K562 (cell line): ENCODE measurements around the gene DUS1L. TPM values are rescaled to one million over a fixed set of nuclear protein-coding genes. Genes with fewer than 3 reads are reported as not detected.

Experiments
- CEBPB ChIP-seq: fragments of 450-650 bp; IDR thresholded peaks from 2 replicates; pipeline ENCODE4 v1.6.1; 2016; ENCODE audit warnings: missing genetic modification characterization, missing compliant biosample characterization
- CHD1 ChIP-seq: fragments of 200-600 bp; sonication (generic); IDR thresholded peaks from one replicate; pipeline ENCODE4 v1.6.1; 2012; ENCODE audit warnings: mild to moderate bottlenecking, moderate library complexity, low read length, inconsistent platforms
- HDAC6 ChIP-seq: IDR thresholded peaks from 2 replicates; pipeline ENCODE4 v1.6.1; 2012; ENCODE audit warnings: low read depth, mild to moderate bottlenecking, control low read depth, inconsistent platforms, low read length, moderate library complexity
- HMG20A ChIP-seq: fragments of 450-650 bp; formaldehyde crosslinking; conservative IDR thresholded peaks from 2 replicates; pipeline ENCODE4 v1.4.0; 2020; ENCODE audit warnings: mild to moderate bottlenecking, mixed read lengths
- NFYB ChIP-seq: IDR thresholded peaks from 2 replicates; pipeline ENCODE4 v1.6.1; 2011; ENCODE audit warnings: mild to moderate bottlenecking, moderate library complexity; ENCODE audit not compliant: insufficient read length; ENCODE audit errors: extremely low read depth
- NR2C2 ChIP-seq, 2 experiments: fragments of 200-800 bp in 1 of 2; sonication (Bioruptor generic) in 1 of 2; sonication (generic) in 1 of 2; formaldehyde crosslinking in 1 of 2; IDR thresholded peaks; 2 replicates each; pipeline versions ENCODE4 v1.6.1 to v1.8.0; 2016 to 2022; ENCODE audit warnings: mild to moderate bottlenecking in 1 of 2, missing compliant biosample characterization in 1 of 2, missing genetic modification characterization in 1 of 2, missing genetic modification reagents in 1 of 2
- RBBP5 ChIP-seq: fragments of 200-600 bp; sonication (generic); IDR thresholded peaks from 2 replicates; pipeline ENCODE4 v1.6.1; 2012; ENCODE audit warnings: borderline replicate concordance, mild to moderate bottlenecking, low read length, control low read depth, inconsistent platforms; ENCODE audit not compliant: insufficient read depth, poor library complexity, severe bottlenecking
- SRSF9 ChIP-seq: fragments of 200-400 bp; formaldehyde crosslinking; IDR thresholded peaks from 2 replicates; pipeline ENCODE4 v1.6.1; 2017; ENCODE audit warnings: low read depth, low read length, borderline replicate concordance
- TGIF2 ChIP-seq: sonication (generic); formaldehyde crosslinking; IDR thresholded peaks from 2 replicates; pipeline ENCODE4 v1.8.1; 2022; ENCODE audit warnings: mild to moderate bottlenecking, missing genetic modification reagents, moderate library complexity
- TSHZ1 ChIP-seq: fragments of 250-450 bp; sonication (Bioruptor Pico); IDR thresholded peaks from 2 replicates; pipeline ENCODE4 v1.4.0; 2020; ENCODE audit warnings: mild to moderate bottlenecking, moderate library complexity
- ZNF12 ChIP-seq: sonication (generic); formaldehyde crosslinking; IDR thresholded peaks from 2 replicates; pipeline ENCODE4 v1.4.0; 2020; ENCODE audit warnings: mild to moderate bottlenecking, missing genetic modification reagents
- ZNF140 ChIP-seq: fragments of 250-450 bp; sonication (Bioruptor Pico); IDR thresholded peaks from 2 replicates; pipeline ENCODE4 v1.8.0; 2021; ENCODE audit warnings: moderate library complexity, mild to moderate bottlenecking, inconsistent platforms
- ZNF239 ChIP-seq: fragments of 250-450 bp; sonication (Bioruptor Pico); IDR thresholded peaks from 2 replicates; pipeline ENCODE4 v1.4.0; 2020; ENCODE audit warnings: mild to moderate bottlenecking
- ZNF354B ChIP-seq: fragments of 250-450 bp; sonication (Bioruptor Pico); IDR thresholded peaks from 2 replicates; pipeline ENCODE4 v1.4.0; 2020
- ZNF407 ChIP-seq: fragments of 450-650 bp; IDR thresholded peaks from 2 replicates; pipeline ENCODE4 v1.6.1; 2016; ENCODE audit warnings: low read depth
- ZNF77 ChIP-seq: fragments of 250-450 bp; sonication (Bioruptor Pico); IDR thresholded peaks from 2 replicates; pipeline ENCODE4 v1.5.0; 2020
- polyA plus RNA-seq, 8 experiments: library from polyadenylated mRNA; depleted of rRNA in 4 of 8; stranded (reverse) in 5 of 8; unstranded in 3 of 8; fragments of >200 nt; fragmentation: Nextera tagmentation in 2 of 8; fragmentation: Illumina TruSeq in 1 of 8; extraction: Ambion mirVana in 2 of 8; extraction: Trizol in 1 of 8; gene quantifications; 2 replicates each; pipeline versions ENCODE4 v1.2.1 to v1.2.3, GENCODE V29; 2011 to 2014; ENCODE audit warnings: inconsistent platforms in 1 of 8, missing spikeins in 1 of 8
- total RNA-seq, 7 experiments: library from RNA; depleted of rRNA in 6 of 7; stranded (reverse); fragments of >200 nt in 6 of 7; fragmentation: Illumina TruSeq in 2 of 7; extraction: Trizol in 2 of 7; gene quantifications; 2 replicates each; pipeline versions ENCODE4 v1.2.1 to v1.2.3, GENCODE V29; 2011 to 2021; ENCODE audit warnings: low replicate concordance in 1 of 7

DUS1L gene
- total and polyA plus RNA-seq, 9 of the 15 experiments (the other 6 are each of a cell fraction or from before 2014, with no cell fraction given) = 7.8 to 210 (median 83.9) TPM

- TF ChIP-seq NFYB (no peak), ZNF77 (CRISPR knock-in tag) (no peak), RBBP5 (peak; percentile 83), ZNF354B (CRISPR knock-in tag) (no peak), ZNF407 (no peak), ZNF140 (CRISPR knock-in tag) (no peak), SRSF9 (no peak), HDAC6 (no peak), ZNF12 (CRISPR knock-in tag) (no peak), TGIF2 (CRISPR knock-in tag) (0 out of 2 replicates have a peak, but pooled peaks have one; percentile 27), CHD1 (peak; percentile 64), ZNF239 (CRISPR knock-in tag) (no peak), CEBPB (tag) (no peak), NR2C2 (CRISPR knock-in tag; IDR thresholded peaks at IDR 0.05) (no peak), NR2C2 (tag; IDR thresholded peaks at IDR 0.05) (0 out of 2 replicates have a peak, but pooled peaks have one; percentile 96), HMG20A (no peak), TSHZ1 (CRISPR knock-in tag) (no peak)
Observed at GRCh38 chr17:82065193-82065637, 389 bp downstream of the DUS1L start (continued).
